ENCODE measurements around the gene GATC. TPM values are rescaled to one million over a fixed set of nuclear protein-coding genes. Genes with fewer than 3 reads are reported as not detected.

The GATC gene
- total and polyA plus RNA-seq, 7 donors = 6.4 to 17.6 (median 9.1) TPM

DNA sequence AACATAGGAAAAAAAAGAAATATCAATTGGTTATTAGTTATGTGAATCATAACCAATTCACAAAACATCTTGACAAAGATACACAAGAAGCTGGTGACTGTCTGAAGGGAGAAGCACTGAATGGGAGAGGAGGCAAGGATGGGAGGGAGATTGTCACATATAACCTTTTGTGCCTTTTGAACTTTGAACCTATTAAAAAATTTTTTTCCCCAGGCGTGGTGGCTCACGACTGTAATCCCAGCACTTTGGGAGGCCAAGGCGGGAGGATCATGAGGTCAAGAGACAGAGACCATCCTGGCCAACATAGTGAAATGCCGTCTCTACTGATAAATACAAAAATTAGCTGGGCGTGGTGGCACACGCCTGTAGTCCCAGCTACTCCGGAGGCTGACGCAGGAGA, 62.3 kb downstream of the GATC start:
- no peak for ATAC-seq
- no peak overlapping the region for H3K4me3 ChIP-seq
- no peaks in the 10 kb centered on the region for H3K27me3 ChIP-seq (ENCODE audit: insufficient read depth in 3 of 3, low read length in 2 of 3)
- intact Hi-C loops (cut with DNase I) = no loop called here
- TF ChIP-seq, protein P1, sequence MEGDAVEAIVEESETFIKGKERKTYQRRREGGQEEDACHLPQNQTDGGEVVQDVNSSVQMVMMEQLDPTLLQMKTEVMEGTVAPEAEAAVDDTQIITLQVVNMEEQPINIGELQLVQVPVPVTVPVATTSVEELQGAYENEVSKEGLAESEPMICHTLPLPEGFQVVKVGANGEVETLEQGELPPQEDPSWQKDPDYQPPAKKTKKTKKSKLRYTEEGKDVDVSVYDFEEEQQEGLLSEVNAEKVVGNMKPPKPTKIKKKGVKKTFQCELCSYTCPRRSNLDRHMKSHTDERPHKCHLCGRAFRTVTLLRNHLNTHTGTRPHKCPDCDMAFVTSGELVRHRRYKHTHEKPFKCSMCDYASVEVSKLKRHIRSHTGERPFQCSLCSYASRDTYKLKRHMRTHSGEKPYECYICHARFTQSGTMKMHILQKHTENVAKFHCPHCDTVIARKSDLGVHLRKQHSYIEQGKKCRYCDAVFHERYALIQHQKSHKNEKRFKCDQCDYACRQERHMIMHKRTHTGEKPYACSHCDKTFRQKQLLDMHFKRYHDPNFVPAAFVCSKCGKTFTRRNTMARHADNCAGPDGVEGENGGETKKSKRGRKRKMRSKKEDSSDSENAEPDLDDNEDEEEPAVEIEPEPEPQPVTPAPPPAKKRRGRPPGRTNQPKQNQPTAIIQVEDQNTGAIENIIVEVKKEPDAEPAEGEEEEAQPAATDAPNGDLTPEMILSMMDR (IDR thresholded peaks at IDR 0.05) = no peak
- H3K9me3 ChIP-seq = no peaks in the 10 kb centered on the region
- H3K36me3 ChIP-seq (ENCODE audit: insufficient read depth in 1 of 2, low read depth in 1 of 2) = peaks cover 3 to 89% of the 10 kb centered on the region in 2 donors
- no peak for DNase-seq
- no peak overlapping the region for H3K27ac ChIP-seq
- H3K4me1 ChIP-seq = no peaks in the 10 kb centered on the region
- 93 to 96% (median 95%) methylated on average over 8 of the region's 8 CpGs for WGBS, 3 donors

Other genes starting within 250 kb of the GATC start
- 1,000 to 10,000 TPM in 3 of 4 donors, 100 to 1,000 TPM in 1; 662 to 1,479 (median 1,333) TPM for gene RPLP0, start 245.3 kb upstream of the GATC start, total RNA-seq
- 1,000 to 10,000 TPM; 2,571 to 2,845 (median 2,673) TPM for gene RPLP0, start 245.3 kb upstream of the GATC start, polyA plus RNA-seq
- gene PXN, start 180.7 kb upstream of the GATC start, total RNA-seq = 100 to 1,000 TPM in 2 of 4 donors, 10 to 100 TPM in 2; 67.6 to 166 (median 106) TPM
- gene PXN, start 180.7 kb upstream of the GATC start, polyA plus RNA-seq = 100 to 1,000 TPM in 1 of 3 donors, 10 to 100 TPM in 2; 64.7 to 147 (median 96.2) TPM
- gene RNU4-2, start 154.5 kb upstream of the GATC start, total RNA-seq = over 10,000 TPM in 3 of 4 donors, 1,000 to 10,000 TPM in 1; 9,511 to 17,387 (median 16,401) TPM
- not detected for gene RNU4-2, start 154.5 kb upstream of the GATC start, polyA plus RNA-seq
- gene RNU4-1, start 153.2 kb upstream of the GATC start, total RNA-seq = 1,000 to 10,000 TPM; 1,144 to 3,144 (median 2,601) TPM
- gene RNU4-1, start 153.2 kb upstream of the GATC start, polyA plus RNA-seq = not detected
- gene SIRT4, start 144.1 kb upstream of the GATC start, total RNA-seq = 1 to 10 TPM; 2.3 to 7.7 (median 4.8) TPM
- gene SIRT4, start 144.1 kb upstream of the GATC start, polyA plus RNA-seq = 10 to 100 TPM in 1 of 3 donors, 1 to 10 TPM in 2; 3.4 to 10.7 (median 5.4) TPM
- gene PLA2G1B, start 118.7 kb upstream of the GATC start, total RNA-seq = 1 to 10 TPM in 1 of 4 donors, not detected in 3; 1.0 TPM
- gene PLA2G1B, start 118.7 kb upstream of the GATC start, polyA plus RNA-seq = under 1 TPM in 2 of 3 donors, not detected in 1; 0.39 to 0.81 TPM
- under 1 TPM in 2 of 4 donors, not detected in 2; 0.06 to 0.20 TPM for gene MSI1, start 77.3 kb upstream of the GATC start, total RNA-seq
- under 1 TPM in 2 of 3 donors, not detected in 1; 0.03 to 0.04 TPM for gene MSI1, start 77.3 kb upstream of the GATC start, polyA plus RNA-seq
- gene COX6A1, start 8.3 kb upstream of the GATC start, total RNA-seq = 10 to 100 TPM; 34.4 to 52.6 (median 38.5) TPM
- 100 to 1,000 TPM in 1 of 3 donors, 10 to 100 TPM in 2; 58.1 to 211 (median 96.6) TPM for gene COX6A1, start 8.3 kb upstream of the GATC start, polyA plus RNA-seq
- gene TRIAP1, start 60 bp upstream of the GATC start, total RNA-seq = 10 to 100 TPM; 24.4 to 37.3 (median 31.0) TPM
- gene TRIAP1, start 60 bp upstream of the GATC start, polyA plus RNA-seq = 100 to 1,000 TPM in 1 of 3 donors, 10 to 100 TPM in 2; 42.8 to 111 (median 60.2) TPM
- 10 to 100 TPM; 24.9 to 34.8 (median 33.0) TPM for gene SRSF9, start 23.3 kb downstream of the GATC start, total RNA-seq
- 10 to 100 TPM; 26.4 to 53.8 (median 36.1) TPM for gene SRSF9, start 23.3 kb downstream of the GATC start, polyA plus RNA-seq
- 100 to 1,000 TPM in 1 of 4 donors, 10 to 100 TPM in 3; 30.1 to 116 (median 68.2) TPM for gene DYNLL1, start 49.7 kb downstream of the GATC start, total RNA-seq
- 100 to 1,000 TPM in 2 of 3 donors, 10 to 100 TPM in 1; 62.0 to 155 (median 144) TPM for gene DYNLL1, start 49.7 kb downstream of the GATC start, polyA plus RNA-seq
- gene COQ5, start 82.7 kb downstream of the GATC start, total RNA-seq = 10 to 100 TPM; 33.1 to 52.8 (median 45.7) TPM
- 10 to 100 TPM; 53.4 to 81.4 (median 55.4) TPM for gene COQ5, start 82.7 kb downstream of the GATC start, polyA plus RNA-seq
- 100 to 1,000 TPM; 296 to 463 (median 350) TPM for gene RNF10, start 87.9 kb downstream of the GATC start, total RNA-seq
- gene RNF10, start 87.9 kb downstream of the GATC start, polyA plus RNA-seq = 100 to 1,000 TPM; 299 to 624 (median 302) TPM
- 10 to 100 TPM in 3 of 4 donors, 1 to 10 TPM in 1; 9.8 to 20.2 (median 17.0) TPM for gene POP5, start 135.0 kb downstream of the GATC start, total RNA-seq
- 10 to 100 TPM; 18.9 to 30.4 (median 27.7) TPM for gene POP5, start 135.0 kb downstream of the GATC start, polyA plus RNA-seq
- gene CABP1, start 194.2 kb downstream of the GATC start, total RNA-seq = 1 to 10 TPM; 1.6 to 4.8 (median 2.6) TPM
- 1 to 10 TPM; 2.2 to 2.3 (median 2.3) TPM for gene CABP1, start 194.2 kb downstream of the GATC start, polyA plus RNA-seq
- 10 to 100 TPM; 49.2 to 63.8 (median 60.9) TPM for gene MLEC, start 240.7 kb downstream of the GATC start, total RNA-seq
- gene MLEC, start 240.7 kb downstream of the GATC start, polyA plus RNA-seq = 100 to 1,000 TPM in 1 of 3 donors, 10 to 100 TPM in 2; 30.7 to 102 (median 34.5) TPM